HG03575 (cell line): ENCODE data around the gene NR2C2.

Source experiments
- ATAC-seq: cut with Tn5 transposase; IDR thresholded peaks from one replicate; pipeline ENCODE4 v1.9.1; 2021; ENCODE audit not compliant: unreplicated experiment, insufficient number of reproducible peaks, low FRiP score; ENCODE audit errors: extremely low read depth

NR2C2 gene

GRCh38 chr3:15081960-15082664 is 134.7 kb downstream of the NR2C2 start:
- no peak for ATAC-seq

GRCh38 chr3:15083252-15083651 is 135.9 kb downstream of the NR2C2 start:
- no peak for ATAC-seq

DNA sequence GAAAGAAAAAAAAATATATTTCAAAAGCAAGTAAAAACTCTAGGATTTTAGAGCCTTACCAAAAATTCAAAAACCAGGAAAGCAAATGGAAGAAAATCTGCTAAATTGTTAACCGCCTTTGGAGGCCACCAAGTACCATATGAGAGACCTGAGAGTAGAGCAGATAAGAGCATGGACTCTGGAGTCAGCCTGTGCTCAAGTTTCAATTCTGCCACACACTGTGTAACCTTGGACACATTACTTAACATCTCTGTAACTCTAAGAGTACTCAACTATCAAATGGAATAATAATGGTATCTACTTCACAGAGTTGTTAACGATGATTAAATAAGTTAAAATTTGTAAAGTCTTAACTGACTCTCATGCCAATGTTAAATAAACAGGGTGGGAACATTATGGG is 138.9 kb downstream of the NR2C2 start:
- ATAC-seq = no peak

DNA sequence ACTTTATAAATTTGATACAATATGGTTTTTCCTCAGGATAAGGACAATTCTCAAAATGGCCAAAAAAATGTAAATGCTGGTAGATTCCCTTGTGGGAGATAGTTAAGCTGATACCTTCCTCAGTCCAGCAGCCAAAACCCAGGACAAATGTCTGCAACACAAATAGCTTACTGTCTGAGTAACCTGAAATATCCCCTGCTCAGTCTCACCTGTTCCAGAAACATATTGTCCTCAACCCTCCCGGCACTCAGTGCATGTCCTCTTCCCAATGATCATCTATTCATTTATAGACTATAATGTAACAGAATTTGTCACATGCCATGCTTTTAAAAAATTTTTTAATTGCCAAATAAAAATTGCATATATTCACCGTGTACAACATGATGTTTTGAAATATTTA is 139.3 kb downstream of the NR2C2 start:
- no peak for ATAC-seq

DNA sequence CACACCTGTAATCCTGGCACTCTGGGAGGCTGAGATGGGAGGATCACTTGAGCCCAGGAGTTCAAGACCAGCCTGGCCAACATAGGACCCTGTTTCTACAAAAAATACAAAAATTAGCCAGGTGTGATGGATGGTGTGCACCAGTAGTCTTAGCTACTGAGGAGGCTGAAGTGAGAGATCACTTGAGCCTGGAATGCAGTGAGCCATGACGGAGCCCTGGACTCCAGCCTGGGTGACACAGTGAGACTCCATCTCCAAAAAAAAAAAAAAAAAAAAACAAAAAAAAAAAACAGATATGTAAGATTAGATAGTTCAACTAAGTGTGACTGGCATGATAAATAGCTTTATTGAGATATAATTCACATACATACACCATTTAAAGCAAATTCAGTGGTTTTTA is 141.8 kb downstream of the NR2C2 start:
- no peak for ATAC-seq

DNA sequence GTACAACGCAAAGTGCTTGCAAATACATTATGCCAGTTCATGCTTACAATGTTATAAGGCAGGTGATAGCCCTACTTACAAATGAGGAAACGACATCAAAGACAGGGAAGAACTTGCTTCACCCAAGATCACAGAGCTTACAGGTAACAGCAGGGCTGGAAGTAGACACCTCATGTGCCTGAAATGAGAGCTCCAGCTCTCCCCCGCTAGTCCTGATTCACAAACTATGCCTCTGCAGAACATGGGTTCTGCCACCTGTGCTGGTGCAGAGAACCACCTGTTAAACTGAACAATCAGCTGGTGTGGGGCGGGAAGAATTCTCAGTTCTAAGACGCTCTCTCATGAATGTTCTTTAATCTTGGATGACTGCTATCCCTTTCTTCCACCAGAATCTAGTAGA is 144.2 kb downstream of the NR2C2 start:
- ATAC-seq = no peak

GRCh38 chr3:15092686-15093085 is 145.3 kb downstream of the NR2C2 start:
- ATAC-seq = no peak

GRCh38 chr3:15094187-15094875 is 146.9 kb downstream of the NR2C2 start:
- ATAC-seq = no peak

- ATAC-seq = no peak
These were observed 148.7 kb downstream of the NR2C2 start for GRCh38 chr3:15096046-15096445.

- no peak for ATAC-seq
These were observed 150.5 kb downstream of the NR2C2 start for GRCh38 chr3:15097891-15098290.
